Measurements from ENCODE around the gene PPP1R12C. TPM values are rescaled to one million over a fixed set of nuclear protein-coding genes. Genes with fewer than 3 reads are reported as not detected.

The PPP1R12C gene
- total RNA-seq, 4 donors from 2014 or later: 43.5 to 288 (median 116) TPM

GRCh38 chr19:55149078-55150003, 31.9 kb upstream of the PPP1R12C start, which contains the start of gene TNNT1:
Gene TNNT1 (minus strand): TSS chr19:55149206. CDS start chr19:55147157, 2,049 bp downstream.
- Histone ChIP-seq H3K36me3 (no peaks in the 10 kb centered on the region), H3K4me1 (peaks cover 0 to 3% of the 10 kb centered on the region in 2 donors), H3K4me3 (no peak within 1 kb of the TSS), H3K27me3 (peaks cover 19 to 35% of the 10 kb centered on the region in 2 donors), H3K9me3 (no peaks in the 10 kb centered on the region), H3K27ac (no peak within 1 kb of the TSS)
- DNase-seq: no peak
- intact Hi-C loops (cut with DNase I; ENCODE audit: low total_unique reads): no loop called here
- TF ChIP-seq CTCF (IDR thresholded peaks at IDR 0.05) (no peak), POLR2A (IDR thresholded peaks at IDR 0.05) (no peak)

- intact Hi-C loops (cut with DNase I; ENCODE audit: low total_unique reads): no loop called here
- TF ChIP-seq POLR2A (IDR thresholded peaks at IDR 0.05) (no peak), CTCF (IDR thresholded peaks at IDR 0.05) (no peak)
- no peak for DNase-seq
- Histone ChIP-seq H3K4me1 (peaks cover 0 to 3% of the 10 kb centered on the region in 2 donors), H3K9me3 (no peaks in the 10 kb centered on the region), H3K4me3 (no peak overlapping the region), H3K27ac (no peak overlapping the region), H3K27me3 (peaks cover 19 to 43% of the 10 kb centered on the region in 2 donors), H3K36me3 (no peaks in the 10 kb centered on the region)
These were observed 30.3 kb upstream of the PPP1R12C start for GRCh38 chr19:55147545-55148251.

- intact Hi-C loops (cut with DNase I; ENCODE audit: low total_unique reads): no loop called here
- Histone ChIP-seq H3K36me3 (no peaks in the 10 kb centered on the region), H3K27ac (no peak overlapping the region), H3K4me3 (no peak overlapping the region), H3K9me3 (no peaks in the 10 kb centered on the region), H3K27me3 (peaks cover 19 to 53% of the 10 kb centered on the region in 2 donors), H3K4me1 (peaks cover 0 to 3% of the 10 kb centered on the region in 2 donors)
- no peak for DNase-seq
- TF ChIP-seq POLR2A (IDR thresholded peaks at IDR 0.05) (no peak), CTCF (IDR thresholded peaks at IDR 0.05) (no peak)
These were observed 29.4 kb upstream of the PPP1R12C start for GRCh38 chr19:55146705-55147273.

- H3K27me3 ChIP-seq: peaks cover 19 to 56% of the 10 kb centered on the region in 2 donors
- intact Hi-C loops (cut with DNase I; ENCODE audit: low total_unique reads): no loop called here
- no peaks in the 10 kb centered on the region for H3K9me3 ChIP-seq
- no peak overlapping the region for H3K4me3 ChIP-seq
- TF ChIP-seq CTCF (IDR thresholded peaks at IDR 0.05) (no peak), POLR2A (IDR thresholded peaks at IDR 0.05) (no peak)
- H3K27ac ChIP-seq: no peak overlapping the region
- H3K4me1 ChIP-seq: peaks cover 0 to 3% of the 10 kb centered on the region in 2 donors
- H3K36me3 ChIP-seq: no peaks in the 10 kb centered on the region
- no peak for DNase-seq
These were observed 28.8 kb upstream of the PPP1R12C start for GRCh38 chr19:55146078-55146704.

All from uterus (tissue), 4 donors.